Cortex of kidney (tissue), 1 donor: ENCODE measurements around the gene GMPR.
A peak's percentile ranks its signal among the peaks of the same experiment; 100 is the strongest.

Source experiments
- DNase-seq: peaks from one replicate; lab custom pipeline; 2025; lab: John Stamatoyannopoulos, UW

The GMPR gene

GRCh38 chr6:16238057-16238962, at the start of gene GMPR:
TSS of gene GMPR (plus strand) at chr6:16238587. CDS start at chr6:16238694, 107 bp downstream.
- DNase-seq = peak; percentile 9

- no peak for DNase-seq
Observed at GRCh38 chr6:16190214-16190613, 48.2 kb upstream of the GMPR start.

- DNase-seq = no peak
Observed at GRCh38 chr6:16196260-16196983, 42.0 kb upstream of the GMPR start.

GRCh38 chr6:16196984-16197546, 41.3 kb upstream of the GMPR start:
- DNase-seq = no peak

- no peak for DNase-seq
Observed at GRCh38 chr6:16198061-16198705, 40.2 kb upstream of the GMPR start.

GRCh38 chr6:16199804-16200203, 38.6 kb upstream of the GMPR start:
- DNase-seq = no peak

- no peak for DNase-seq
Observed at GRCh38 chr6:16200321-16200883, 38.0 kb upstream of the GMPR start.

- DNase-seq = no peak
Observed at GRCh38 chr6:16201706-16202105, 36.7 kb upstream of the GMPR start.

- DNase-seq = no peak
Observed at GRCh38 chr6:16204653-16205376, 33.6 kb upstream of the GMPR start.

GRCh38 chr6:16205377-16206144, 32.8 kb upstream of the GMPR start:
- DNase-seq = no peak

- DNase-seq = no peak
Observed at GRCh38 chr6:16206595-16207037, 31.8 kb upstream of the GMPR start.

- DNase-seq = no peak
Observed at GRCh38 chr6:16208989-16209388, 29.4 kb upstream of the GMPR start.

GRCh38 chr6:16209539-16209938, 28.8 kb upstream of the GMPR start:
- no peak for DNase-seq

- DNase-seq = no peak
Observed at GRCh38 chr6:16212276-16212675, 26.1 kb upstream of the GMPR start.

GRCh38 chr6:16216501-16217155, 21.8 kb upstream of the GMPR start:
- no peak for DNase-seq

- DNase-seq = no peak
Observed at GRCh38 chr6:16217156-16217721, 21.1 kb upstream of the GMPR start.

GRCh38 chr6:16222826-16223225, 15.6 kb upstream of the GMPR start:
- DNase-seq = no peak

GRCh38 chr6:16223362-16223761, 15.0 kb upstream of the GMPR start:
- DNase-seq = no peak

- no peak for DNase-seq
Observed at GRCh38 chr6:16224409-16224808, 14.0 kb upstream of the GMPR start.
